ENCODE results near the gene LRRC27. TPM values are rescaled to one million over a fixed set of nuclear protein-coding genes. Genes with fewer than 3 reads are reported as not detected.

Gene LRRC27
- polyA plus RNA-seq, 3 donors = 3.6 to 12.8 (median 3.6) TPM

DNA sequence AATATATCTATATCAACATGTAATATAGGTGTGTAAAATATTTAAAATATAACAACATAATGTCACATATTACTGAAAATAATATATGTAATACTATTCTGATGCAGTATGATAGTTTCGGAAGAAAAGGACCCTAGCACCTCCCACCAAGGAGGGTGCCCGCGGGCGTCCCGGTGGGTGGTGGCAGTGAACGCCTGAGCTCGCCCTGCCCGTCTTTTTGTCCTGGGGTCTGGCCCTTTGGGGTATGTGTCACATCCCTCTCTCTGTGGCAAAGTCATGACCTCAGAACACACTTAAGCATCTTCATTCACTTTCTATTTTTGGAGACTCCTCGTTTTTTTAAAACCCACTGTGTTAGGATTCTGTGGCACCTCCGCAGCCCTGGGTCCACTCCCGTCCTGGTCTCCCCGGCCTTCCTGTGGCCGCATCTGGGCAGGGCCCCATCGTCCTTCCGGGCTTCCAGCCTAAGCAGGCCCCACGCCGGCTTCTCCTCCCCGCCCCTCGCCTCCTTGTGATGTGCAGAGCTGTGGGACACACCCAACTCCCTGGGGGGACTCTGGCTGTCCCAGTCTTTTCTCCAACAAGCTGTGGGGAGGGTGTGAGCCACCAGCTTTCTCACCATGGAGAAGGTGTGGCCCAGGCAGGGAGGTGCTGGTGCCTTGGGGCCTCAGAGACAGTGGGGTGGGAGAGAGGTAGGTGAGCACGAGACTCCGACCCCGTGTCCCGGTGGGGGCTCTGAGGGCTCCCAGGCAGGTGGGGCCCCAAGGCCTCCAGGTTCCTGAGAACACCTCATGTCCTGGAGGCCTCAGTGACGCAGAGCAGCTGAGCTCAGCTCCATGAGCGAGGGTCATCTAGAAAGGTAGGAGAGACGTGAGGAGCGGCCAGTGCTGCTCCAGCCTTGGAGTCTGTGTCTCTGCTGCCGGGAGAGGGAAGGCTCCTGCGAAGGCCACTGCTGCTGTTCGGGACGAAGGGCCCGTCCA, 81.5 kb downstream of the LRRC27 start:
- Histone ChIP-seq H3K27me3 (ENCODE audit: control insufficient read depth in 2 of 2, insufficient read depth in 2 of 2, low read length in 2 of 2) (no peaks in the 10 kb centered on the region), H3K9ac (ENCODE audit: insufficient read depth, low read length, poor library complexity, severe bottlenecking) (no peak overlapping the region), H3K36me3 (replicated peaks in 1 of 2; ENCODE audit: control insufficient read depth in 1 of 2, insufficient read depth in 2 of 2, low read length in 2 of 2) (peaks cover 14 to 22% of the 10 kb centered on the region in 2 donors), H4K20me1 (ENCODE audit: insufficient read depth, low read length) (peaks cover 20% of the 10 kb centered on the region), H3K9me3 (replicated peaks in 1 of 2; ENCODE audit: control insufficient read depth in 1 of 2, insufficient read depth in 1 of 2, low read length in 2 of 2) (no peaks in the 10 kb centered on the region), H3K4me1 (ENCODE audit: control insufficient read depth in 1 of 2, insufficient read depth in 2 of 2, low read length in 2 of 2) (peaks cover 74 to 79% of the 10 kb centered on the region in 2 donors), H3K79me2 (ENCODE audit: insufficient read depth, low read length) (peaks cover 86% of the 10 kb centered on the region), H3K27ac (ENCODE audit: low read depth in 1 of 2, low read length in 2 of 2) (peak overlapping the region in 1 of 2 donors; percentile 24), H3K4me3 (replicated peaks in 1 of 3; ENCODE audit: low read depth in 2 of 3, low read length in 3 of 3) (no peak overlapping the region), H3K4me2 (replicated peaks; ENCODE audit: extremely low read depth, low read length, poor library complexity, severe bottlenecking) (no peak overlapping the region), H2AFZ (ENCODE audit: insufficient read depth, low read depth, low read length, poor library complexity, severe bottlenecking) (no peak overlapping the region)
- WGBS (ENCODE audit: insufficient coverage) = 93% methylated on average over 25 of the region's 32 CpGs
- TF ChIP-seq, protein P1, sequence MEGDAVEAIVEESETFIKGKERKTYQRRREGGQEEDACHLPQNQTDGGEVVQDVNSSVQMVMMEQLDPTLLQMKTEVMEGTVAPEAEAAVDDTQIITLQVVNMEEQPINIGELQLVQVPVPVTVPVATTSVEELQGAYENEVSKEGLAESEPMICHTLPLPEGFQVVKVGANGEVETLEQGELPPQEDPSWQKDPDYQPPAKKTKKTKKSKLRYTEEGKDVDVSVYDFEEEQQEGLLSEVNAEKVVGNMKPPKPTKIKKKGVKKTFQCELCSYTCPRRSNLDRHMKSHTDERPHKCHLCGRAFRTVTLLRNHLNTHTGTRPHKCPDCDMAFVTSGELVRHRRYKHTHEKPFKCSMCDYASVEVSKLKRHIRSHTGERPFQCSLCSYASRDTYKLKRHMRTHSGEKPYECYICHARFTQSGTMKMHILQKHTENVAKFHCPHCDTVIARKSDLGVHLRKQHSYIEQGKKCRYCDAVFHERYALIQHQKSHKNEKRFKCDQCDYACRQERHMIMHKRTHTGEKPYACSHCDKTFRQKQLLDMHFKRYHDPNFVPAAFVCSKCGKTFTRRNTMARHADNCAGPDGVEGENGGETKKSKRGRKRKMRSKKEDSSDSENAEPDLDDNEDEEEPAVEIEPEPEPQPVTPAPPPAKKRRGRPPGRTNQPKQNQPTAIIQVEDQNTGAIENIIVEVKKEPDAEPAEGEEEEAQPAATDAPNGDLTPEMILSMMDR (IDR thresholded peaks at IDR 0.05) = no peak
- Mint-ChIP-seq H3K9me3 (no peaks in the 10 kb centered on the region), H3K36me3 (peaks cover 31 to 44% of the 10 kb centered on the region in 2 donors), H3K27me3 (ENCODE audit: low read depth in 3 of 3) (peaks cover 0 to 4% (median 0%) of the 10 kb centered on the region in 3 donors), H3K27ac (peak overlapping the region in 3 of 7 donors; percentile 41 to 84 (median 46)), H3K4me1 (peaks cover 69% of the 10 kb centered on the region), H3K4me3 (no peak overlapping the region)
- DNase-seq = no peak
- intact Hi-C loops (cut with micrococcal nuclease) = loop anchor here in 1 of 2 donors (5.0 kb wide), 1 partner anchor 34 kb away; no protein-coding TSS in a partner anchor

DNA sequence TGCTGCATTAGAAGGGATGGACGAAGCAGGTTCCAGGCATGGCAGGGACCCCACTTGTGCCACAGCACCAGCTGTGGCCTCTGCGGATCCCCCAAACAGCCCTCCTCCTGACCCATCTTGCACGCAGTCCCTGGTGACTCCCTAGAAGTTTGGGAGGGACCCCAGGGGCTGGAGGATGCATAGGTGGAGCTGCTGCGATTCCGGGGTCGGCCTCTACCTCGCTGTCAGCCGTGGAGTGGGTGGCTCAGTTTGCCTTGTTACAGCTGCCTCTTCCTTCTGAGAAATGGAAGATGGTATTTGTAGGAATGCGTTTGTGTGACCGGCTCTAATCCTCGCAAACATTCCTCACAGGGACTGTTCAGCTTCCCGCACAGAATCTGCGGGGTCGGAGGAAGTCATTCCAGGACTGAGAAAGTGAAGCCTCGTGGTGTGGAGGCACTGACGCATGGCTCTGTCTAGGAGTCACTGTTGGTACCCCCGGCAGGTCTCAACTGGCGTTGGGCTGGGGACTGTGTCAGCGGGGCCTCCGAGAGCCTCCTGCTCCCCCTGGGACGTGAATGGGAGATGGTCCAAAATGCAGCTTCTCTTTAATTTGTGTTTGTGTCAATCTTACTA, 82.5 kb downstream of the LRRC27 start:
- Mint-ChIP-seq H3K36me3 (peaks cover 31 to 42% of the 10 kb centered on the region in 2 donors), H3K9me3 (no peaks in the 10 kb centered on the region), H3K27me3 (ENCODE audit: low read depth in 3 of 3) (peaks cover 0 to 4% (median 0%) of the 10 kb centered on the region in 3 donors), H3K4me3 (no peak overlapping the region), H3K4me1 (peaks cover 70% of the 10 kb centered on the region), H3K27ac (peak overlapping the region in 2 of 7 donors; percentile 1 to 2)
- intact Hi-C loops (cut with micrococcal nuclease) = loop anchor here in 1 of 2 donors (5.0 kb wide), 1 partner anchor 33 kb away; no protein-coding TSS in a partner anchor
- no peak overlapping the region for H3K4me3 ChIP-seq (replicated peaks in 1 of 3; ENCODE audit: low read depth in 2 of 3, low read length in 3 of 3)
- WGBS (ENCODE audit: insufficient coverage) = 97% methylated on average over 20 of the region's 21 CpGs
- no peak overlapping the region for H2AFZ ChIP-seq (ENCODE audit: insufficient read depth, low read depth, low read length, poor library complexity, severe bottlenecking)
- peaks cover 12% of the 10 kb centered on the region for H4K20me1 ChIP-seq (ENCODE audit: insufficient read depth, low read length)
- no peak overlapping the region for H3K27ac ChIP-seq (ENCODE audit: low read depth in 1 of 2, low read length in 2 of 2)
- H3K9me3 ChIP-seq (replicated peaks in 1 of 2; ENCODE audit: control insufficient read depth in 1 of 2, insufficient read depth in 1 of 2, low read length in 2 of 2) = no peaks in the 10 kb centered on the region
- H3K4me1 ChIP-seq (ENCODE audit: control insufficient read depth in 1 of 2, insufficient read depth in 2 of 2, low read length in 2 of 2) = peaks cover 74 to 79% of the 10 kb centered on the region in 2 donors
- TF ChIP-seq, protein P1 (IDR thresholded peaks at IDR 0.05) = no peak
- no peak overlapping the region for H3K9ac ChIP-seq (ENCODE audit: insufficient read depth, low read length, poor library complexity, severe bottlenecking)
- H3K79me2 ChIP-seq (ENCODE audit: insufficient read depth, low read length) = peaks cover 83% of the 10 kb centered on the region
- H3K27me3 ChIP-seq (ENCODE audit: control insufficient read depth in 2 of 2, insufficient read depth in 2 of 2, low read length in 2 of 2) = no peaks in the 10 kb centered on the region
- no peak for DNase-seq
- H3K4me2 ChIP-seq (replicated peaks; ENCODE audit: extremely low read depth, low read length, poor library complexity, severe bottlenecking) = no peak overlapping the region
- H3K36me3 ChIP-seq (replicated peaks in 1 of 2; ENCODE audit: control insufficient read depth in 1 of 2, insufficient read depth in 2 of 2, low read length in 2 of 2) = peaks cover 14 to 22% of the 10 kb centered on the region in 2 donors
